Measurements from ENCODE around the gene OVAAL. TPM values are rescaled to one million over a fixed set of nuclear protein-coding genes. Genes with fewer than 3 reads are reported as not detected.
"Not testable (repeated sequence)": the region's sequence is repeated elsewhere in the genome, so short reads cannot be mapped to it uniquely, and the experiment has no call there.

The OVAAL gene
- total RNA-seq, 1 donor from 2014 or later, result not detected

- no peak for TF ChIP-seq CTCF (conservative IDR thresholded peaks at IDR 0.05; ENCODE audit: low read depth, low read length)
- DNase-seq (ENCODE audit: low read depth), result no peak
- H3K4me3 ChIP-seq (ENCODE audit: low read depth, low read length), result no peak overlapping the region
Measured at GRCh38 chr1:180548686-180549317, 10.0 kb upstream of the OVAAL start.

DNA sequence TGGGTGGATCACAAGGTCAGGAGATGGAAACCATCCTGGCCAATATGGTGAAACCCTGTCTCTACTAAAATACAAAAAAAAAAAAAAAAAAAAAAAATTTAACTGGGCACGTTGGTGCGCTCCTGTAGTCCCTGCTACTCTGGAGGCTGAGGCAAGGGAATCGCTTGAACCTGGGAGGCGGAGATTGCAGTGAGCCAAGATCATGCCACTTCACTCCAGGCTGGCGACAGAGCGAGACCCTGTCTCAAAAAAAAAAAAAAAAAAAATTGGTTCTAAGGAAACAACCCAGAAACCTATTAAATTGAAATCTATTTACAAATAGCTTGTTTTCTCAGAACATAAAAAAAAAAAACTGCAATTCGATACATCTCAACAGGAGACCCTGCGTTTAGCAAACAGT lies 9.0 kb upstream of the OVAAL start:
- H3K4me3 ChIP-seq (ENCODE audit: low read depth, low read length); DNase-seq (ENCODE audit: low read depth): not testable (repeated sequence)

DNA sequence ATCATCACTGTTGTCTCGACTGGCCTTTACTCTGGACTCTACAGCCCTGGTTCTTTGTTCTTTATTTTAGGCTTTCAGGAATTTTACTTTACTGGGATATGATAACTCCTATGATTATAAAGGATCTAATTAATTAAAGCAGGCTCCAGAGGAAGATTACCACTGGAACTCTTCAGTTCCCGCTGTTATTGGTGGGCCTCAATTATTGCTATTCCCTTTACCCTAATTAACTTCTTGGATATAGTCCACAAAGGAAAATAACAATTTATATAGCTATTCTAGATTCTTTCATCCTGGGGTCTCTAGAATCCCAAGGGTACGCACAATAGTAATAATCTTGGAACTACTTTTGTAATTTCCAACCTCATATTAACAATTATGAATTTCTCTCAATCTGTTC lies 8.5 kb upstream of the OVAAL start:
- no peak for TF ChIP-seq CTCF (conservative IDR thresholded peaks at IDR 0.05; ENCODE audit: low read depth, low read length)
- H3K4me3 ChIP-seq (ENCODE audit: low read depth, low read length), result no peak overlapping the region
- no peak for DNase-seq (ENCODE audit: low read depth)

DNA sequence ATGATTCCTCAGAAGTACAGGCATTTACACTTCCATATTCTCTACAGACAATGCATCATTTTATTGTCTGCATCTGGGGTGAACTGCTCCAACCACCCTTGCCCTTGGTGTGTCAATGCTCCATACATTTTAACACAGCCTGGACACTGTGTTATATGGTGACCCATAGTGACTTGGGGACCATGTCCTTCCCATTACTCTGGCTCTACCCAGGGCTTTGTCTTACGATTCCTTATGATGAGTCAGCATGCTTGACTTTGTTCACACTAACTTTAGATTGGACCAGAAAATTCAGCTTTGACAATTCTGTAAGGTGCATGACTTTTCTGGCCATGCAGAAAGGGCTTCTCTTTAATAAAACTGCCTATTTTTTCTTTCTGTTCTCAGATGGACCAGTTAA lies 6.8 kb upstream of the OVAAL start:
- DNase-seq (ENCODE audit: low read depth), result no peak

DNA sequence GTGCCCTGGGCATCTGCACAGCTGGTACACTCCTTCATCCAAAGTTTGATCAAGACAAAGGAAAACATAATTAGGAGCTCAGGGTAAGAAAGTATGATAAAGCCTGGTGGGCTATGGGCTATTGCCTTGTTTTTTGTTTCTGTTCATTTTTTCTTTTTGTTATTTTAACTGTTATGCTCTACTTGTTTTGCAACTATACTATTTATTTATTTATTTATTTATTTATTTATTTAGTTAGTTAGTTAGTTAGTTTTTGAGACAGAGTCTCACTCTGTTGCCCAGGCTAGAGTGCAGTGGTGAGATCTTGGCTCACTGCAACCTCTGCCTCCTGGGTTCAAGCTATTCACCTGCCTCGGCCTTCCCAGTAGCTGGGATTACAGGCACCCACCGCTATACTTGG lies 5.7 kb upstream of the OVAAL start:
- not testable (repeated sequence) for DNase-seq (ENCODE audit: low read depth); H3K4me3 ChIP-seq (ENCODE audit: low read depth, low read length)

More for the DNA sequence above, 6.8 kb upstream of the OVAAL start:
- no peak overlapping the region for H3K4me3 ChIP-seq (ENCODE audit: low read depth, low read length)
- no peak for TF ChIP-seq CTCF (conservative IDR thresholded peaks at IDR 0.05; ENCODE audit: low read depth, low read length)

- TF ChIP-seq CTCF (conservative IDR thresholded peaks at IDR 0.05; ENCODE audit: low read depth, low read length), result no peak
- H3K4me3 ChIP-seq (ENCODE audit: low read depth, low read length), result no peak overlapping the region
- no peak for DNase-seq (ENCODE audit: low read depth)
Measured at GRCh38 chr1:180555411-180555810, 3.4 kb upstream of the OVAAL start.

- H3K4me3 ChIP-seq (ENCODE audit: low read depth, low read length), result no peak overlapping the region
- DNase-seq (ENCODE audit: low read depth), result no peak
- no peak for TF ChIP-seq CTCF (conservative IDR thresholded peaks at IDR 0.05; ENCODE audit: low read depth, low read length)
Measured at GRCh38 chr1:180560200-180560867, 1.6 kb downstream of the OVAAL start.

GRCh38 chr1:180560868-180561600 lies 2.3 kb downstream of the OVAAL start:
- no peak for TF ChIP-seq CTCF (conservative IDR thresholded peaks at IDR 0.05; ENCODE audit: low read depth, low read length)
- no peak for DNase-seq (ENCODE audit: low read depth)
- H3K4me3 ChIP-seq (ENCODE audit: low read depth, low read length), result no peak overlapping the region
